Gastroesophageal sphincter (tissue), 4 donors: ENCODE measurements around the gene EIPR1. TPM values are rescaled to one million over a fixed set of nuclear protein-coding genes. Genes with fewer than 3 reads are reported as not detected.
"Not testable (repeated sequence)": the region's sequence is repeated elsewhere in the genome, so short reads cannot be mapped to it uniquely, and the experiment has no call there.

Experiments used
- ATAC-seq: fragments of 150-250 bp; one replicate; pipeline ENCODE4 v1.9.1; 2016; ENCODE audit warnings: mild to moderate bottlenecking, moderate library complexity
- H3K27ac ChIP-seq, 4 donors: fragments of 200-600 bp; sonication (generic) in 3 of 4; 1 replicate in 3 of 4; 2 replicates in 1 of 4; pipeline ENCODE4 v1.5.1; 2016 to 2019
- H3K27me3 ChIP-seq: fragments of 200-600 bp; sonication (generic); one replicate; pipeline ENCODE4 v1.5.1; 2019
- H3K36me3 ChIP-seq, 2 donors: fragments of 200-600 bp; sonication (generic); one replicate each; pipeline ENCODE4 v1.5.1; 2019; ENCODE audit warnings: control low read depth in 1 of 2
- H3K4me1 ChIP-seq, 3 donors: fragments of 200-600 bp; sonication (generic); 1 replicate in 2 of 3; 2 replicates in 1 of 3; pipeline ENCODE4 v1.5.1; 2016 to 2019; ENCODE audit warnings: control low read depth in 2 of 3
- H3K4me3 ChIP-seq, 2 donors: fragments of 200-600 bp; sonication (generic); one replicate each; pipeline ENCODE4 v1.5.1; 2019; ENCODE audit warnings: mild to moderate bottlenecking in 1 of 2, moderate library complexity in 1 of 2
- H3K9me3 ChIP-seq, 3 donors: fragments of 200-600 bp; sonication (generic); one replicate each; pipeline ENCODE4 v1.5.1; 2017 to 2019; ENCODE audit warnings: control low read depth in 2 of 3
- EP300 ChIP-seq: sonication (generic); formaldehyde crosslinking; IDR thresholded peaks from one replicate; pipeline ENCODE4 v1.6.1; 2017; ENCODE audit warnings: antibody characterized with exemption, mild to moderate bottlenecking
- POLR2A ChIP-seq, 2 donors: fragments of 450-650 bp; IDR thresholded peaks; one replicate each; pipeline ENCODE4 v1.6.1; 2017; ENCODE audit warnings: antibody characterized with exemption in 2 of 2, mild to moderate bottlenecking in 2 of 2, moderate library complexity in 1 of 2
- POLR2AphosphoS5 ChIP-seq: sonication (generic); formaldehyde crosslinking; IDR thresholded peaks from one replicate; pipeline ENCODE4 v1.6.1; 2017; ENCODE audit warnings: antibody characterized with exemption
- WGBS, 2 donors: methylation state at CpG; one replicate each; pipeline ENCODE4 v1.1.5; 2018; ENCODE audit warnings: low coverage in 1 of 2; 5-methylcytosine and 5-hydroxymethylcytosine counted together
- total RNA-seq, 4 donors: library from RNA; depleted of rRNA; stranded (reverse); fragments of >200 nt; gene quantifications; one replicate each; pipeline ENCODE4 v1.1.0, GENCODE V29; 2016
- TF ChIP-seq, protein P1 (sequence below), 4 experiments: fragments of 200-600 bp in 2 of 4; fragments of 450-650 bp in 2 of 4; sonication (generic) in 1 of 4; IDR thresholded peaks; one replicate each; pipeline ENCODE4 v1.5.1; 2017 to 2019; ENCODE audit warnings: antibody characterized with exemption in 4 of 4, mild to moderate bottlenecking in 2 of 4, moderate library complexity in 2 of 4

Gene EIPR1
- total RNA-seq, 4 donors from 2014 or later, result 11.3 to 26.8 (median 22.2) TPM

DNA sequence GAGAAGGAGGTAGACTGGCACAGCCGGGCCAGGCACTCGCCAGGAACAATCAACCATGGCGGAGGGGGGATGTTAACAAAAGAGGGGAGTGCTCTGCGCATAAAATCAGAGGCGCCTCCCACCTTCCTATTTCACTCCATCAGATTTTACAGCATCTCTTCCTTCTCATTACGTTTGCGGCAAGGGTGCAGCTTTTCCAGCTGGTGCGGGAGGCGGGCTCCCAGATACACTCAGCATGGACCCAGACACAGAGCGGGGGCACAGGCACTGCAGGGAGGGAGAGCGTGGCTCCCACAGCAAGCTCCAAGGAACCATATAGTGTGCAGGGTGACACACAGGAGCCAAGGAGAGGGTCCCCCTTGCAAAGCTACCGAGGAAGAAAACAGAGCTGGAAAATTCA is 176.3 kb downstream of the EIPR1 start:
- no peaks in the 10 kb centered on the region for H3K9me3 ChIP-seq
- no peaks in the 10 kb centered on the region for H3K4me1 ChIP-seq
- no peak overlapping the region for H3K27ac ChIP-seq
- 80% methylated on average over 3 of the region's 12 CpGs; no CpG with 5 or more reads in 1 of the 2 donors for WGBS, 2 donors
- TF ChIP-seq EP300, result no peak
- no peak for TF ChIP-seq POLR2A (IDR thresholded peaks at IDR 0.05)
- H3K27me3 ChIP-seq, result no peaks in the 10 kb centered on the region
- H3K36me3 ChIP-seq, result peaks cover 0 to 24% of the 10 kb centered on the region in 2 donors
- no peak overlapping the region for H3K4me3 ChIP-seq
- ATAC-seq, result no peak

DNA sequence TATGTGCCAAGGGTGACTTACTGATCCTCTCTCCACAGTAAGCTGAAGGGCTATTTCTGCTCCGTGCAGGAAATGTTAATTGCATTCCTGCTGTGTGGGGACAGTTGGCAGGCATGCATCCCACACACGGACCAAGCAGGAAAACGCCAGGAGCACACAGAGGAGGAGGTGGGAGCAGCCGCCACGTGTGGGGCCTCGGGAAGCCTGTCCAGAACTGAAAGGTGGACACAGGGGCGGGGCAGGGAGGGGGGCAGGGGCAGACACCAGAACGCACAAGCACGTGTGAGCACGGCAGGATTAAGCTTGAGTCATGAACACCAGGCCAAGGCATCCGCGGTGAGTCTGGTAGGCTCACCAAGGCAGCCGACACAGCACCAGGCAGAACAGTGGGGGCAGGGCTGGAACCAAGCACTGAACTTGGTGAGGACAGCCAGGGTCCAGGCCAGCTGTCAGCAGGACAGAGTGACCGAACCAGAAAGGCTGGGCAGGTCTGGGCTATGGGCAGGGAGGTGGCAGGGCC is 177.1 kb downstream of the EIPR1 start:
- Histone ChIP-seq H3K27me3 (no peaks in the 10 kb centered on the region), H3K36me3 (peaks cover 0 to 24% of the 10 kb centered on the region in 2 donors), H3K4me3 (no peak overlapping the region), H3K4me1 (no peaks in the 10 kb centered on the region), H3K27ac (no peak overlapping the region), H3K9me3 (no peaks in the 10 kb centered on the region)
- WGBS, 2 donors, result 75 to 93% methylated on average over 2 to 4 of the region's 14 CpGs
- TF ChIP-seq POLR2A (IDR thresholded peaks at IDR 0.05) (no peak), POLR2AphosphoS5 (no peak), EP300 (no peak)
- TF ChIP-seq, protein P1, sequence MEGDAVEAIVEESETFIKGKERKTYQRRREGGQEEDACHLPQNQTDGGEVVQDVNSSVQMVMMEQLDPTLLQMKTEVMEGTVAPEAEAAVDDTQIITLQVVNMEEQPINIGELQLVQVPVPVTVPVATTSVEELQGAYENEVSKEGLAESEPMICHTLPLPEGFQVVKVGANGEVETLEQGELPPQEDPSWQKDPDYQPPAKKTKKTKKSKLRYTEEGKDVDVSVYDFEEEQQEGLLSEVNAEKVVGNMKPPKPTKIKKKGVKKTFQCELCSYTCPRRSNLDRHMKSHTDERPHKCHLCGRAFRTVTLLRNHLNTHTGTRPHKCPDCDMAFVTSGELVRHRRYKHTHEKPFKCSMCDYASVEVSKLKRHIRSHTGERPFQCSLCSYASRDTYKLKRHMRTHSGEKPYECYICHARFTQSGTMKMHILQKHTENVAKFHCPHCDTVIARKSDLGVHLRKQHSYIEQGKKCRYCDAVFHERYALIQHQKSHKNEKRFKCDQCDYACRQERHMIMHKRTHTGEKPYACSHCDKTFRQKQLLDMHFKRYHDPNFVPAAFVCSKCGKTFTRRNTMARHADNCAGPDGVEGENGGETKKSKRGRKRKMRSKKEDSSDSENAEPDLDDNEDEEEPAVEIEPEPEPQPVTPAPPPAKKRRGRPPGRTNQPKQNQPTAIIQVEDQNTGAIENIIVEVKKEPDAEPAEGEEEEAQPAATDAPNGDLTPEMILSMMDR (IDR thresholded peaks at IDR 0.05), result no peak
- no peak for ATAC-seq

DNA sequence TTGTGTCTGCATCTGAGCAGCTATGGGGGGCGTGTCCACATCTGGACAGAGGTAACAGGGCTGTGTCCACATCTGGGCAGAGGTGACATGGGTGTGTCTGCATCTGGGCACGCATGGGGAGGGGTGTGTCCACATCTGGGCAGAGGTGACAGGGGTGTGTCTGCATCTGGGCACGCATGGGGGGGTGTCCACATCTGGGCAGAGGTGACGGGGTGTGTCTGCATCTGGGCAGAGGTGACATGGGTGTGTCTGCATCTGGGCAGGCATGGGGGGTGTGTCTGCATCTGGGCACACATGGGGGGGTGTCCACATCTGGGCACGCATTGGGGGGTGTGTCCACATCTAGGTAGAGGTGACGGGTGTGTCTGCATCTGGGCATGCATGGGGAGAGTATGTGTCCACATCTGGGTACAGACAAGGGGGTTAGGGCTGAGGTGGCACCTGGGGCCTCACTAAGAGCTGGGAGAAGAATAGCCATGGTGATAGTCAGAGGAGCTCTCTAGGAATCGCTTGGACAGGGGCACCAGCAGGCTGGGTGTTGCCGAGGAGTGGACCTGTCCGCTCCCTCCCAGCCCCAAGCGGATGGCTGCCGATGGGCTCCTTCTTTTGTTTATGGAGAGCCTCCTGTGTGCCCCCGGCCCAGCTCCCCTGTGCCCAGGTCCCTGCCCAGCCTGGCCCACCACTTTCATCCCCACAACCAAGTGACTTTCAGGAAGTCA is 177.8 kb downstream of the EIPR1 start:
- no peaks in the 10 kb centered on the region for H3K4me1 ChIP-seq
- H3K27me3 ChIP-seq, result no peaks in the 10 kb centered on the region
- ATAC-seq, result no peak
- TF ChIP-seq POLR2AphosphoS5, result no peak
- TF ChIP-seq, protein P1 (IDR thresholded peaks at IDR 0.05), result no peak
- no peak for TF ChIP-seq EP300
- no peak for TF ChIP-seq POLR2A (IDR thresholded peaks at IDR 0.05)
- no peak overlapping the region for H3K4me3 ChIP-seq
- H3K27ac ChIP-seq, result no peak overlapping the region
- WGBS, 2 donors, result 76 to 97% methylated on average over 3 to 6 of the region's 12 CpGs
- H3K9me3 ChIP-seq, result no peaks in the 10 kb centered on the region
- peaks cover 0 to 25% of the 10 kb centered on the region in 2 donors for H3K36me3 ChIP-seq

DNA sequence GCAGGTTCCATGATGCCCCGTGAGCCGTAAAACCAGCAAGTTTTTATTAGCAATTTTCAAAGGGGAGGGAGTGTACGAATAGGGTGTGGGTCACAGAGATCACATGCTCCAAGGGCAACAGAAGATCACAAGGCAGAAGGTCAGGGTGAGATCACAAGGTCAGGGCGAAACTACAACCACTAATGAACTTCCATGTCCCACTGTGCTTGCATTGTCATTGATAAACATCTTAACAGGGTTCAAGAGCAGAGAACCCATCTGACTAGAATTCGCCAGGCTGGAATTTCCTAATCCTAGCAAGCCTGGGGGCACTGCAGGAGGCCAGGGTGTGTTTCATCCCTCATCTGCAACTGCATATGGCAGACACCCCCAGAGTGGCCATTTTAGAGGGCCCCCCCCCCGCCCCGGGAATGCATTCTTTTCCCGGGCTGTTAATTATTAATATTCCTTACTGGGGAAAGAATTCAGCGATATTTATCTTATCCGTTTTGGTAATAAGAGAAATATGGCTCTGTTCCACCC is 178.9 kb downstream of the EIPR1 start:
- peaks cover 0 to 33% of the 10 kb centered on the region in 2 donors for H3K36me3 ChIP-seq
- not testable (repeated sequence) for H3K4me3 ChIP-seq, H3K27me3 ChIP-seq, H3K9me3 ChIP-seq, H3K27ac ChIP-seq, H3K4me1 ChIP-seq, ATAC-seq
- WGBS, 2 donors, result 61 to 73% methylated on average over 7 to 8 of the region's 10 CpGs

DNA sequence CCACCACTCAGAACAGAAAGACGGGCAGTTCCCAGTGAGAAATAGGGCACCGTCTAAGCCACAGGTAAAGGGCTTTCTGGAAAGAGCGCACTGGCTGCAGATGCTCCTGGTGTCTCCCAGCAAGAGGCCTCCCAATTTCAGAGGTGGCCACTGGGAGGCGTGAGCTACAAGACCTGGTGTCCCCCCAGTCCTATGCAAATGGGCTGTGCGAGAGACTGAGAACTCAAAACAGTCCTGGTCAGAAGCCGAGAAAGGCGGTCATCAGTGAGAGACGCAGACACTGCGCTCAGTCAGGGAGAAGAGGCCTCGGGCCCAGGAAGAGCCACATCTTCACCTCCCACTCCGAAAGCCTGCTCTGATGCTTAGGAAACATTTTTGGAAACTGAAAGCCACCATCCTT is 179.5 kb downstream of the EIPR1 start:
- 80 to 94% methylated on average over 3 to 4 of the region's 11 CpGs for WGBS, 2 donors
- no peak for ATAC-seq
- H3K27me3 ChIP-seq, result no peaks in the 10 kb centered on the region

More for the DNA sequence above, 179.5 kb downstream of the EIPR1 start:
- H3K36me3 ChIP-seq, result peaks cover 0 to 33% of the 10 kb centered on the region in 2 donors
- H3K4me3 ChIP-seq, result no peak overlapping the region
- no peaks in the 10 kb centered on the region for H3K4me1 ChIP-seq
- no peak overlapping the region for H3K27ac ChIP-seq
- no peak for TF ChIP-seq POLR2AphosphoS5
- TF ChIP-seq POLR2A (IDR thresholded peaks at IDR 0.05), result no peak
- TF ChIP-seq, protein P1 (IDR thresholded peaks at IDR 0.05), result no peak
- no peak for TF ChIP-seq EP300
- H3K9me3 ChIP-seq, result no peaks in the 10 kb centered on the region
